GM18519 (cell line): ENCODE results near the gene NSD1.

Experiments used
- ATAC-seq: cut with Tn5 transposase; IDR thresholded peaks from one replicate; pipeline ENCODE4 v1.9.1; 2021; ENCODE audit warnings: mild to moderate bottlenecking, moderate library complexity; ENCODE audit not compliant: unreplicated experiment, low FRiP score

The NSD1 gene

GRCh38 chr5:177315411-177315810 lies 181.8 kb downstream of the NSD1 start:
- no peak for ATAC-seq

DNA sequence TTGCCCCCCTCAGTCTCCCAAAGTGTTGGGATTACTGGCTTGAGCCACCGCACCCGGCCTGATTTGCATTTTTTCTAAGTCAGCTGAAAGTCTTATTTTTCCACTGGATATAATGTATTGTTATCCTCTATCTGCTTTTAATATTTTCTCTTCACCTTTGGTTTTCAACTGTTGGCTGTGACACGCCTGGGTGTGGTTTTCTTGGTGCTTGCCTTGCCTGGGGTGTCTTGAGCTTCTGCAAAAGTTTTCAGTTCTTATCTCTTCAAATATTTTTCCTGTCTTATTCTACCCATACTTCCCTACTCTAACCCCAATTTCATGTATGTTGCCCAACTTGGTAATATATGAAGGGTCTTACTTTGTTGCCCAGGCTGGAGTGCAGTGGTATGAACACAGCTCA lies 182.4 kb downstream of the NSD1 start:
- no peak for ATAC-seq

- ATAC-seq, result no peak
These were observed 184.4 kb downstream of the NSD1 start for GRCh38 chr5:177317959-177318377.

DNA sequence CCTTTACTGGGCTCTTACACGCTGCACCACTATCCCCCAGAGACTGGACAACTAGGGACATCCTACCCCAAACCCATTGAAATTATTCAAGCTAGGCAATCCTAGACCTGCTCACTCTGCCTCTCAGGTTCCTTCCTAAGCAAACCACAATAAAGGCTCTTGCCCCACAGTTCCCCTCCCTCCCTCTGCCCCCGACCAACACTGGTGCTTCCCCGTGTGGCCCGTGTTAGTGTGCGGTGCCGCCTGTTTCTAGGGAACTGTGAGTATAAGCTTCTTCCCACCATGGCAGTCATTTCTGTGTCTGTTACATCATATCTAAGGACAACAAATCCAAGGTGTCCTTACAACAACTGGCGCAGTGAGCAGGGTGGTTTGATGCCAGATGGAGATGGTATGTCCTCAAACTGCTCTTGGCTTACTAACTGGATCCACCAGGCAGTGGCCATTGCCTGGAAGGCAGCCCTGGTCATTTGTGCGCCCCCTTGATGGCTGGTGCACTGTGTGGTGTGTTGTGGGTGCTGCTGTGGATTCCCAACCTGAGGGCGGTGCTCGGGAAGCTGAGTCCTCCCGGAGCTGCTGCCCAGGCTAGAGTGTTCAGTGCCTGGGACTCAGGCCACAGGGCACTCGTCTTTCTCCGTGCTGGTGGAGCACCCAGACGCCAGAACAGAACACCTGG lies 186.5 kb downstream of the NSD1 start:
- no peak for ATAC-seq

DNA sequence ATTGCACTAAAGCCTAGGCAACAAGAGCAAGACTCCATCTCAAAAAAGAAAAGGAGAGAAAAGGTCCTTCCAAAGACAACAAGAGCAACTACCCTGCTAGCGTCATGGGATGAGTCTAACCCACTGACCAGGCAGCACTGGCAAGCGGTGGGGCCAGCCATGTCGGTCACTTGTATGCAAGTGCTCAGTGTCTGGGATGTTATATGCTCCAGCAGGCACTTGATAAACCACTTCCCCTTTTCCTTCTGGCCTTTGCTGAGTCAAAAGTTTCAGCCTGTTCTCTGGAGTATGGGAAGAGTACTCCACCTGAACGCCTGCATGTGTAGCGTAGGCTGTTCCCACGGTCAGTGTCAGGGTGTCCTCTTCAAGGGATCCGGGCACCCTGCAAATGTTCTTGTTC lies 187.3 kb downstream of the NSD1 start:
- ATAC-seq, result no peak

- no peak for ATAC-seq
These were observed 192.4 kb downstream of the NSD1 start for GRCh38 chr5:177325868-177326381.

GRCh38 chr5:177327539-177328522 lies 194.3 kb downstream of the NSD1 start:
- no peak for ATAC-seq

GRCh38 chr5:177328545-177329231 lies 195.1 kb downstream of the NSD1 start:
- no peak for ATAC-seq

DNA sequence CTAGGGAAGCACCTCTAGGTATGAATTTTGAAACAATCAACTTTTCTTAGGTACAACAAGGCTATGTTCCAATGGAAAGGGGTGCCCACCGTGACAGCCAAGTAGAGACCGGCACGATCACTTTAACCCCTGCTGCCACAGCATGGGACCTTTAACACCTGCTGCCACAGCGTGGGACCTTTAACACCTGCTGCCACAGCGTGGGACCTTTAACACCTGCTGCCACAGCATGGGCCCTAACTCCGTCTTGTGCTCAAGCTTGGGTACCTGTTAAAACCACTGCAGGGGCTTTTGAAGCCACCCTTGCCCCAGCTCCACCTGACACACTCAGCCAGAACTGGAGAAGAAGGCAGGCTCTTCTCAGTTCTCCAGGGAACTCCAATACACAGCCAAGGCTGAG lies 196.3 kb downstream of the NSD1 start:
- no peak for ATAC-seq

DNA sequence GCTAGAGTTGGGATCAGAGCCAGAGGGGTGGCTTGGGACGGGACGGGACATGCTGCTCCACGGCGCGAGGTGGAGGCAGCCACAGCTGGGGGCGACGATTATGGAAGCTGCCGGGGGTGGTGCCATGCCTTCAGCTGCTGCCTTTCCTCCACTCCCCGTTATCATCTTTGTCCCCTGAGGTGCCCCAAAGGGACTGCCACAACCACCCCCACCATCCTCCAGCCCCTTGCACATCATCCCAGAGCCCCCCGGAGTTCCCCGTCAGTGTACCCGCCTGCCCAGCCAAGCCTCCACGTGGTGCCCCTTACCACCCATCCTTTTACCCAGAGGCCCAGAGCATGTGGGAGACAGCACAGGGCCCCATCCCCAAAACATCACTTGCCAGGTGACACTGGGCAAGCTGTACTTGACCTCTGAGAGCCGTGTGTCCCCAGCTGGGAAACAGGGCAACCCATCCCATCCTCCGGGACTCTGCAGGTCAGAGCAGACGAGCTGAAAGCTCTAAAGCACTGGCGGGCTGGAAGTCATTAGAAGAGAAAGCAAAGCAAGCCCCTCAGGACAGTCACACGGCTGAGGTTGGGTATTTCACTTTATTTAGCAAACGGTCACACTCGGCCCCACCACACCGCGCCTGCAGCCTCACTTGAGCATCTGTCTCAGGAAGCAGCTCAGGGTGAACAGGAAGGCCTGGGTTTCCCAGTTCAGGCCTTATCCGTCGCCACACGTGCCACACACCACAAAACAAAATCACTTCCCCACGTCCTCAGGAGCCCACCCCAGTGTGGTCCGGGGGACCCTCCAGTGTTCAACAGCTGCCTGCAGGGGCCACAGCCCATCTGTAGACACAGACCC lies 197.6 kb downstream of the NSD1 start:
- ATAC-seq, result no peak

DNA sequence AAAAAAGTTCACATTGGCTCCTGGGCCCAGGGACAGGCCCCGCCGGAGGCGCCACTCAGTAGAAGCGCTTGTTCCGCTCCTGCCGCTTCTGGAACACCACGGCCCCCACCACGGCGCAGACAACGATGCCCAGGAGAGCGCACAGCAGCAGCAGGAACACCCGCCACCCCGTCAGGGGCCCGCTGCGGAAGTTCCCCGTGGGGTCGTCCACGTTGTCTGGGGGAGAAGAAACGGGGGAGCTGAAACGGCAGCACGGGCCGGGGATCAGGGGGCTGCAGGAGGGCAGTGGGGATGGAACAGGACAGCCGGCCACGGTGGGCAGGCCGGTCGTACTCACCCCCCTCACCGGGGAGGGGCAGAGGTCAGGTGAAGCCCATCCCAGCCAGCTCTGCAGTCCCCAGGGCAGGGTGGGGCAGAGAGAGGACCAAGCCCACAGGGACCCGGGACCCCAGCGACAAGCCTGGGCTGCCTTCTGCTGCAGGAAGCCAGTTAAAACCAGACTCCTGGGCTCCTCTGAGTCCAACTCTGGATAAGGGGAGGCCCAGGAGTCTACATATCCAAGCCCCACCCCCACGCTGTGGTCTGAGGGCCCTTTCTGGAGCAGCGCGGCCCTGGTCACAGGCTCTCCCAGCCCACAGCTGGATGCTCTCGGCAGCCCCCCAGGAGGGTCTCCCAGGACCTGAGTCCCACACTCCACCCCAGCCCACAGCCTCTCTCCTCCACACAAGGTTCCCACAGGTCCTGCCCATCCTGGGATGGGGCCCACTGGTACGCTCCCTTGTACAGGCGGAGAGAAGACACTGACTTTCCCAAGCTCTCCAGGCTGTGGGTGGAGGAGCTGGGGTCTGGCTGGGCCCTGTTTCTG lies 198.7 kb downstream of the NSD1 start:
- no peak for ATAC-seq

DNA sequence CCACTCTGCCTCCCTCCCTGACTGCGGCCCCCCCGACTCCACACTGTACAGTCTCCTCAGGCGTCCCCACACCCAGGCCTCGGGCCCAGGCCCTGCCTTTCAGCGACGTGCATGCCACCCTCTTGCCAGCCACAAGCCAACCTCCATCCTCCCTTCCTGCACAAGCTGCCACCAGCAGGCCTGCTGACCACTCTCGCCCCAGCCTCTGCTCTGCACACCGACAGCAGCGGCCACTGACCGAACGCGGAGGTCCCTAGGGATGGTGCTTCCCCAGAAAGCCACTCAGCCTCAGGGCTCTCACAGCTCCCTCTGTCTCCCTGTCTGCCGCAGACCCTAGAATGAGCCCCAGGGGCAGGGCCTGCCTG lies 199.3 kb downstream of the NSD1 start:
- no peak for ATAC-seq

- no peak for ATAC-seq
These were observed 200.0 kb downstream of the NSD1 start for GRCh38 chr5:177333420-177334154.

GRCh38 chr5:177334155-177334551 lies 200.6 kb downstream of the NSD1 start:
- no peak for ATAC-seq

DNA sequence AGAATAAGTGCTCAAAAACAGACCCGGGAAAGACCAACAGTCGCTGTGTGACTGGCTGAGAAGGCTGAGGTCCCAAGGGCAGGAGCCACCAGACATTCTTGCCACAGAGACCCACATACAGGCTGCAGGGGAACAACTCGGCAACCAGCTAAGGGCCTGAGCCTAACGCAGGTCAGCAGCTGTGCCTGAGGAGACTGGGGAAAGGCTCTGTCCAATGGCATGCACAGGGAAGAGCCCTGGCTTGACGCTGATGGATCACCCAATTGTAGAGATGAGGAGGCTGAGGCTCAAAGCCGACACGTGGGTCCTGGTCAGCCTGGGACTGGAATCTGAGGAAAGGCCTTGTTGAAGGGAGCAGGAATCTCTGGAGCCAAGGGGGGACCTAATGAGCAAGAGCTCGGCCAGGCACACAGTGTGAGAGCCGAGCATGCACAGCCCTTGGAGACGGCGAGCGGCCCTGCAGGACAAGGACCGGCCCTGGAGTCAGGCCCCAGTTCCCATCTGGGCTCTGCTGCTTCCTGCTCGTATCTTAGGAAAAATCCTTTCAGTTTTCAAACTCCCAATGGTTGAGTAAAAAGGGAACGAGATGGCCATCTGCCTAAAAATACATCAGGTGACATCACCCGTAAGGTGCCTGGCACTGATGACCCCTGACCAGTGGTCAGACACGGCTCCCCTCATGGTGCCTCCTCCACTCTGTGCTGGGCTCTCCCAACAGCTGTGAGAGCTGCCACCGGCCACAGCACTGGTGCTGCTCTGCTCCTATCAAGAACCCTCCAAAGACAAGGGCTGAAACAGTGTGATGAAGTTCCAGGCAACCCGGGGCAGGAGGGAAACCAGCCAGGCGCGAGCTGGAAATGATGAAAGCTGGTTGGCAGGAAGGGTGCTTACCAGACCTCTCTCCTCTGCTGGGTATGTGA lies 201.5 kb downstream of the NSD1 start:
- no peak for ATAC-seq

DNA sequence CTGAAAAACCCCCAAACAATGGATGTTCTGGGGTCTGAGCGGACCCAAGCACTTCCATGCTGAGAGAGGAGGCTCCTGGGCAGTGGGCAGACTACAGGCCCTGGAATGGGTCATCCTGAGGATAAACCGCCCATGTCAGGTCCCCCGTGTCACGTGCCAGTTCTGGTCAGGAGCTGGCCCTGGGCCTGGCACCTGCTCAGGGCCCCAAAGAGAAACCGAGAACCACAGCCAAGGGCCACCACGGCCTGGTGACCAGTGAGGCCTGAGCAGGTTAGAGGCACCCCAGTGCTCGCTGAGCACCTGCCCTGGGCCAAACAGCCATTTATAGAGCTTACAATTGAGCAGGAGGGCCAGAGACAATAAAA lies 202.1 kb downstream of the NSD1 start:
- ATAC-seq, result no peak

- ATAC-seq, result no peak
These were observed 202.5 kb downstream of the NSD1 start for GRCh38 chr5:177336112-177336511.
